SK-N-SH treated with all-trans-retinoic acid at 6 μM for 48 hours (cell line): ENCODE results near the gene ANKRD55.

ENCODE experiments used
- GLIS3 ChIP-seq: fragments of 250-450 bp; sonication (Bioruptor Pico); IDR thresholded peaks from 2 replicates; pipeline ENCODE4 v1.5.0; 2020; ENCODE audit warnings: mild to moderate bottlenecking, moderate library complexity
- PATZ1 ChIP-seq: fragments of 250-450 bp; sonication (Bioruptor Pico); IDR thresholded peaks from 2 replicates; pipeline ENCODE4 v1.8.0; 2020; ENCODE audit warnings: mild to moderate bottlenecking, moderate library complexity, borderline replicate concordance
- RARB ChIP-seq: fragments of 250-450 bp; sonication (Bioruptor Pico); IDR thresholded peaks from 2 replicates; pipeline ENCODE4 v1.8.0; 2021; ENCODE audit warnings: mild to moderate bottlenecking, moderate library complexity
- TSHZ2 ChIP-seq: fragments of 250-450 bp; sonication (Bioruptor Pico); IDR thresholded peaks from 2 replicates; pipeline ENCODE4 v1.5.0; 2020; ENCODE audit warnings: mild to moderate bottlenecking, moderate library complexity
- ZNF70 ChIP-seq: fragments of 450-650 bp; formaldehyde crosslinking; IDR thresholded peaks from 2 replicates; pipeline ENCODE4 v1.5.0; 2020; ENCODE audit warnings: mild to moderate bottlenecking, moderate library complexity
- ZNF8 ChIP-seq: fragments of 450-650 bp; formaldehyde crosslinking; IDR thresholded peaks from 2 replicates; pipeline ENCODE4 v1.5.0; 2020; ENCODE audit warnings: mild to moderate bottlenecking, moderate library complexity
- TF ChIP-seq, protein P1 (sequence below): fragments of 250-450 bp; sonication (Bioruptor Pico); IDR thresholded peaks from 2 replicates; pipeline ENCODE4 v1.5.1; 2020; ENCODE audit warnings: low read depth, mild to moderate bottlenecking, moderate library complexity
- TF ChIP-seq, protein P2 (sequence below): fragments of 250-450 bp; sonication (Bioruptor Pico); IDR thresholded peaks from 2 replicates; pipeline ENCODE4 v1.5.1; 2021; ENCODE audit warnings: mild to moderate bottlenecking, moderate library complexity

GRCh38 chr5:56170557-56170956 lies 62.6 kb downstream of the ANKRD55 start:
- TF ChIP-seq, protein P1, sequence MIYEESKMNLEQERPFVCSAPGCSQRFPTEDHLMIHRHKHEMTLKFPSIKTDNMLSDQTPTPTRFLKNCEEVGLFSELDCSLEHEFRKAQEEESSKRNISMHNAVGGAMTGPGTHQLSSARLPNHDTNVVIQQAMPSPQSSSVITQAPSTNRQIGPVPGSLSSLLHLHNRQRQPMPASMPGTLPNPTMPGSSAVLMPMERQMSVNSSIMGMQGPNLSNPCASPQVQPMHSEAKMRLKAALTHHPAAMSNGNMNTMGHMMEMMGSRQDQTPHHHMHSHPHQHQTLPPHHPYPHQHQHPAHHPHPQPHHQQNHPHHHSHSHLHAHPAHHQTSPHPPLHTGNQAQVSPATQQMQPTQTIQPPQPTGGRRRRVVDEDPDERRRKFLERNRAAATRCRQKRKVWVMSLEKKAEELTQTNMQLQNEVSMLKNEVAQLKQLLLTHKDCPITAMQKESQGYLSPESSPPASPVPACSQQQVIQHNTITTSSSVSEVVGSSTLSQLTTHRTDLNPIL (CRISPR knock-in tag), result no peak
- TF ChIP-seq, protein P2, sequence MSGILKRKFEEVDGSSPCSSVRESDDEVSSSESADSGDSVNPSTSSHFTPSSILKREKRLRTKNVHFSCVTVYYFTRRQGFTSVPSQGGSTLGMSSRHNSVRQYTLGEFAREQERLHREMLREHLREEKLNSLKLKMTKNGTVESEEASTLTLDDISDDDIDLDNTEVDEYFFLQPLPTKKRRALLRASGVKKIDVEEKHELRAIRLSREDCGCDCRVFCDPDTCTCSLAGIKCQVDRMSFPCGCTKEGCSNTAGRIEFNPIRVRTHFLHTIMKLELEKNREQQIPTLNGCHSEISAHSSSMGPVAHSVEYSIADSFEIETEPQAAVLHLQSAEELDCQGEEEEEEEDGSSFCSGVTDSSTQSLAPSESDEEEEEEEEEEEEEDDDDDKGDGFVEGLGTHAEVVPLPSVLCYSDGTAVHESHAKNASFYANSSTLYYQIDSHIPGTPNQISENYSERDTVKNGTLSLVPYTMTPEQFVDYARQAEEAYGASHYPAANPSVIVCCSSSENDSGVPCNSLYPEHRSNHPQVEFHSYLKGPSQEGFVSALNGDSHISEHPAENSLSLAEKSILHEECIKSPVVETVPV (CRISPR knock-in tag), result no peak
- TF ChIP-seq ZNF70 (CRISPR knock-in tag) (no peak), RARB (CRISPR knock-in tag) (no peak), PATZ1 (CRISPR knock-in tag) (no peak), GLIS3 (CRISPR knock-in tag) (no peak), TSHZ2 (CRISPR knock-in tag) (no peak), ZNF8 (CRISPR knock-in tag) (no peak)
